Measurements from ENCODE around the gene DDX31.

The DDX31 gene

GRCh38 chr9:132672413-132672690, 2.6 kb upstream of the DDX31 start:
- Histone ChIP-seq H3K27ac (ENCODE audit: low read length) (no peak overlapping the region), H3K9me3 (ENCODE audit: insufficient read depth, low read depth, low read length) (no peaks in the 10 kb centered on the region), H3K4me3 (ENCODE audit: low read length) (peak overlapping the region; percentile 84), H3K36me3 (ENCODE audit: insufficient read depth, low read depth, low read length) (0 out of 2 replicates have a peak, but pooled peaks cover 3% of the 10 kb centered on the region), H3K27me3 (ENCODE audit: insufficient read depth, low read length) (no peaks in the 10 kb centered on the region), H3K9ac (ENCODE audit: low read depth, low read length) (peak overlapping the region; percentile 89; the same call in 1 of the 2 replicates), H3K4me1 (ENCODE audit: insufficient read depth, low read length) (peaks cover 21% of the 10 kb centered on the region; the same call in 1 of the 2 replicates)

DNA sequence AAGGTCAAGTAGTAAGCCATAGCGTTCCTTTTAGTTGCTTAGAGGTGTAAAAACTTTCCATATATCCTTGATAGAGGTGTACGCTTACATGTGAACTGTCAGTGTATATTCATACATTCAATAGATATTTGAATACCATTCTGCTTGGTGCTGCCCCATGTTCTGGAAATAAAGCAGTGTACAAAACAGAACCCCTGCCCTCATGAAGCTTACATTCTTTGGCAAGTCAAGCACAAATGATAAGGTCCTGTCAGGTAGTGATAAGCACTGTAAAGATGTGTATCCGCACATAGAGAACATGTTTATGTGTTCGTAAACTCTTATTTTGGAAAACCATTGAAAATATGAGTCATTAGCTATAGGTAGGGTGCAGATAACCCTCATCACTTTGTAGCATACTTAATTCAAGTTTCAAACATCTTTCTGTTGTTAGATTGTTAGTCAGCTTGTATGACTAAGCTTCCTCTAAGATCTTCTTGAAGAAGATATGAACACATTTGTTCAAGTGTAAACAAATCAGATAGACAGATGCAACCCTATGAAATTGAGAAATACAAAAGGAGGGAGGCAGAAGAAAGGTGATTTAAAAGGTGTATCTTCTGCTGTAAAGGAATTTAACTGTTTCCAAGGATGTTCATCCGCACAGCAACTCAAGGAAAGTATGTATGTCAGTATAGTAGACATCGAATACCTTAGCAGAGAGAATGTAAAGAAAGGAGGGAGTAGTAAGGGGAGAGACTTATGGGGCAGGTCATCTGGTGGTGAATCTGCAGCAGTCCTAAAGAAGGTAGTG, 2.0 kb upstream of the DDX31 start:
- peak overlapping the region; percentile 84 for H3K4me3 ChIP-seq (ENCODE audit: low read length)
- H3K27me3 ChIP-seq (ENCODE audit: insufficient read depth, low read length): no peaks in the 10 kb centered on the region
- H3K36me3 ChIP-seq (ENCODE audit: insufficient read depth, low read depth, low read length): 0 out of 2 replicates have a peak, but pooled peaks cover 3% of the 10 kb centered on the region
- no peak overlapping the region for H3K27ac ChIP-seq (ENCODE audit: low read length)
- H3K4me1 ChIP-seq (ENCODE audit: insufficient read depth, low read length): peaks cover 21% of the 10 kb centered on the region; the same call in 1 of the 2 replicates
- peak overlapping the region; percentile 89; the same call in 1 of the 2 replicates for H3K9ac ChIP-seq (ENCODE audit: low read depth, low read length)
- H3K9me3 ChIP-seq (ENCODE audit: insufficient read depth, low read depth, low read length): no peaks in the 10 kb centered on the region

DNA sequence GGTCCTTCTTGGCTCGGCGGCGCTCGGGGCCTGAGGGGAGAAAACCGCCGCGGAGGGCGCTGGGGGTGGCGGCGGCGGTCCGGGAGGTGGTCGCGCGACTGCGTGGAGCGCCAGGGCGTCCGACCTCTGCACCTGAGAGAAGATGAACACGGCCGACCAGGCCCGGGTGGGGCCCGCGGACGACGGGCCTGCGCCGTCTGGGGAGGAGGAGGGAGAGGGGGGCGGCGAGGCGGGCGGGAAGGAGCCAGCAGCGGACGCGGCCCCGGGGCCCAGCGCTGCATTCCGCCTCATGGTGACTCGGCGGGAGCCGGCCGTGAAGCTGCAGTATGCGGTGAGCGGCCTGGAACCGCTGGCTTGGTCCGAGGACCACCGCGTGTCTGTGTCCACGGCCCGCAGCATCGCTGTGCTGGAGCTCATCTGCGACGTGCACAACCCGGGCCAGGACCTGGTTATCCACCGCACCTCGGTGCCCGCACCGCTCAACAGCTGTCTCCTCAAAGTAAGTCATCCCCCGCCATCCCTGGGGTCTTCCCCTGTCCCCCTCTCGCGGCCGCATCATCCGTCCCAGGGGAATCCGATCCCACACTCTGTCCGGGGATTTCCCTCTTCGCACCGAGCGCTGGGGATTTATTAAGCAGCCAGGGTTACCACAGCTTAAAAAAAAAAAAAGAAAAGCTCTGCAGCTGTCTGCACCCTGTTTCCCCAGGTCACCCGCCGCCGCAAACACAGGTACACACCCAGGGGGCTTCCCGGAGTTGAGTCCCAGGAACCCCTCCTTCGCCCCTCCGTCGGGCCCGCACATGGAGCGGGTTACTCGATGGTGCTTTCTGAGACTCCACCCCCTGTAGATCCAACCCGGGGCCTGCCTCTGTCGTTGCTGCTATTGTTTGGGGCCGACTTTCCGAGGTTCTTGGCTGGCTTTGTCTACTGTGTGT, 941 bp upstream of the DDX31 start, which contains the start of gene GTF3C4:
GTF3C4 (plus strand) TSS at position 8 of the 935 bp plus-strand sequence; CDS start at position 143, 135 bp downstream.
- Histone ChIP-seq H3K27me3 (ENCODE audit: insufficient read depth, low read length) (no peaks in the 10 kb centered on the region), H3K9ac (ENCODE audit: low read depth, low read length) (peak within 1 kb of the TSS; percentile 89), H3K9me3 (ENCODE audit: insufficient read depth, low read depth, low read length) (no peaks in the 10 kb centered on the region), H3K4me3 (ENCODE audit: low read length) (peak within 1 kb of the TSS; percentile 84), H3K36me3 (ENCODE audit: insufficient read depth, low read depth, low read length) (peaks cover 7% of the 10 kb centered on the region; the same call in 1 of the 2 replicates), H3K4me1 (ENCODE audit: insufficient read depth, low read length) (peaks cover 21% of the 10 kb centered on the region; the same call in 1 of the 2 replicates), H3K27ac (ENCODE audit: low read length) (peak within 1 kb of the TSS; percentile 35)

DNA sequence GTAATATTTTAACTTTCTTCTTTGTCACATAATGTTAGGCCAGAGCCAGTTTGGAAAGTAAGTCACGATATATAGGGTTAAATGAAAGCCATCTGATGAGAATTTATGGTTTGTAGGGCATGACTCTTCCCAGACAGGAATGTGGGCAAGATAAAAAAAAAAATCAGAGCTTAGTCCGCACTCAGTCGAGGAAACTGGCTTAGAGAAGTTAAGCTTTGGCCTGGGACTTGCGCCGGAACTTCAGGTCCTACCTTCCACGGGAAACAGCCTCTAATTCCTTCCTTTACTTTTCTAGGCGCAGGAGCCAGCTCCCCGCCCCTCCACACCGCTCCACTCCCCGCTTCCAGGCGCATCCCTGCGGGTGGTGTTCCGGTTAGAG, 475 bp downstream of the DDX31 start:
- peaks cover 9% of the 10 kb centered on the region; the same call in 1 of the 2 replicates for H3K36me3 ChIP-seq (ENCODE audit: insufficient read depth, low read depth, low read length)
- peak overlapping the region; percentile 89 for H3K9ac ChIP-seq (ENCODE audit: low read depth, low read length)
- H3K27me3 ChIP-seq (ENCODE audit: insufficient read depth, low read length): no peaks in the 10 kb centered on the region
- peaks cover 24% of the 10 kb centered on the region; the same call in 1 of the 2 replicates for H3K4me1 ChIP-seq (ENCODE audit: insufficient read depth, low read length)
- no peaks in the 10 kb centered on the region for H3K9me3 ChIP-seq (ENCODE audit: insufficient read depth, low read depth, low read length)
- peak overlapping the region; percentile 35 for H3K27ac ChIP-seq (ENCODE audit: low read length)
- H3K4me3 ChIP-seq (ENCODE audit: low read length): peak overlapping the region; percentile 84

- H3K36me3 ChIP-seq (ENCODE audit: insufficient read depth, low read depth, low read length): peaks cover 40% of the 10 kb centered on the region
Observed at GRCh38 chr9:132663851-132664250, 5.9 kb downstream of the DDX31 start.

GRCh38 chr9:132663117-132663516, 6.7 kb downstream of the DDX31 start:
- H3K4me3 ChIP-seq (ENCODE audit: low read length): peak overlapping the region; percentile 44
- no peaks in the 10 kb centered on the region for H3K27me3 ChIP-seq (ENCODE audit: insufficient read depth, low read length)
- peaks cover 26% of the 10 kb centered on the region for H3K4me1 ChIP-seq (ENCODE audit: insufficient read depth, low read length)
- H3K36me3 ChIP-seq (ENCODE audit: insufficient read depth, low read depth, low read length): peaks cover 47% of the 10 kb centered on the region
- H3K9ac ChIP-seq (ENCODE audit: low read depth, low read length): peak overlapping the region; percentile 57; the same call in 1 of the 2 replicates
- no peak overlapping the region for H3K27ac ChIP-seq (ENCODE audit: low read length)
- no peaks in the 10 kb centered on the region for H3K9me3 ChIP-seq (ENCODE audit: insufficient read depth, low read depth, low read length)

More at GRCh38 chr9:132663851-132664250, 5.9 kb downstream of the DDX31 start:
- Histone ChIP-seq H3K27me3 (ENCODE audit: insufficient read depth, low read length) (no peaks in the 10 kb centered on the region), H3K9ac (ENCODE audit: low read depth, low read length) (no peak overlapping the region), H3K27ac (ENCODE audit: low read length) (no peak overlapping the region), H3K4me1 (ENCODE audit: insufficient read depth, low read length) (peaks cover 29% of the 10 kb centered on the region), H3K9me3 (ENCODE audit: insufficient read depth, low read depth, low read length) (no peaks in the 10 kb centered on the region), H3K4me3 (ENCODE audit: low read length) (no peak overlapping the region)

- Histone ChIP-seq H3K9ac (ENCODE audit: low read depth, low read length) (peak overlapping the region; percentile 57; the same call in 1 of the 2 replicates), H3K4me3 (ENCODE audit: low read length) (peak overlapping the region; percentile 44; the same call in 1 of the 2 replicates), H3K9me3 (ENCODE audit: insufficient read depth, low read depth, low read length) (no peaks in the 10 kb centered on the region), H3K36me3 (ENCODE audit: insufficient read depth, low read depth, low read length) (peaks cover 55% of the 10 kb centered on the region), H3K27ac (ENCODE audit: low read length) (no peak overlapping the region), H3K27me3 (ENCODE audit: insufficient read depth, low read length) (no peaks in the 10 kb centered on the region), H3K4me1 (ENCODE audit: insufficient read depth, low read length) (peaks cover 19% of the 10 kb centered on the region)
Observed at GRCh38 chr9:132662152-132662945, 7.4 kb downstream of the DDX31 start.

DNA sequence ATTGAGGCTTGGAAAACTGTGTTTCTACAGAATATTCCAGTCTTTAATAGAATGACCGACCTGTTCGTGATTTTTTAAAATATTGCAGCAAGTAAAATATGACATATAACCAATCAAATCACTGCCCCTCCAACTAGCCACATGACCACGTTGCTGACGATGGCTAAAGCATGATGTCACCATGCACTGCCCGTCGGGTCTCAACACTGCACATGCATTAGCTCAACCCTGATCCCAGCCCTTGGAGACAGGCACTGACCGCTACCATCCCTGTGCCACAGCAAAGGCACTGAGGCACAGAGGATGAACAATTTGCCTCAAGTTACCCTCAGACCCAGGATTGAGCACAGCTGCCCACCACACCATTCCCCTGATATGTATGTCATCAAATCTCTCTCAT, 13.5 kb downstream of the DDX31 start:
- no peak overlapping the region for H3K9ac ChIP-seq (ENCODE audit: low read depth, low read length)
- no peaks in the 10 kb centered on the region for H3K27me3 ChIP-seq (ENCODE audit: insufficient read depth, low read length)
- no peak overlapping the region for H3K27ac ChIP-seq (ENCODE audit: low read length)
- no peaks in the 10 kb centered on the region for H3K9me3 ChIP-seq (ENCODE audit: insufficient read depth, low read depth, low read length)
- H3K36me3 ChIP-seq (ENCODE audit: insufficient read depth, low read depth, low read length): peaks cover 71% of the 10 kb centered on the region
- H3K4me1 ChIP-seq (ENCODE audit: insufficient read depth, low read length): no peaks in the 10 kb centered on the region
- no peak overlapping the region for H3K4me3 ChIP-seq (ENCODE audit: low read length)

GRCh38 chr9:132651259-132651658, 18.5 kb downstream of the DDX31 start:
- Histone ChIP-seq H3K36me3 (ENCODE audit: insufficient read depth, low read depth, low read length) (peaks cover 73% of the 10 kb centered on the region), H3K4me3 (ENCODE audit: low read length) (no peak overlapping the region), H3K27ac (ENCODE audit: low read length) (no peak overlapping the region), H3K4me1 (ENCODE audit: insufficient read depth, low read length) (no peaks in the 10 kb centered on the region), H3K27me3 (ENCODE audit: insufficient read depth, low read length) (no peaks in the 10 kb centered on the region), H3K9ac (ENCODE audit: low read depth, low read length) (no peak overlapping the region), H3K9me3 (ENCODE audit: insufficient read depth, low read depth, low read length) (no peaks in the 10 kb centered on the region)

GRCh38 chr9:132648685-132649084, 21.1 kb downstream of the DDX31 start:
- Histone ChIP-seq H3K27ac (ENCODE audit: low read length) (no peak overlapping the region), H3K4me3 (ENCODE audit: low read length) (no peak overlapping the region), H3K9ac (ENCODE audit: low read depth, low read length) (no peak overlapping the region), H3K9me3 (ENCODE audit: insufficient read depth, low read depth, low read length) (no peaks in the 10 kb centered on the region), H3K36me3 (ENCODE audit: insufficient read depth, low read depth, low read length) (peaks cover 92% of the 10 kb centered on the region), H3K4me1 (ENCODE audit: insufficient read depth, low read length) (no peaks in the 10 kb centered on the region), H3K27me3 (ENCODE audit: insufficient read depth, low read length) (no peaks in the 10 kb centered on the region)

GRCh38 chr9:132648283-132648682, 21.5 kb downstream of the DDX31 start:
- no peak overlapping the region for H3K9ac ChIP-seq (ENCODE audit: low read depth, low read length)
- peaks cover 97% of the 10 kb centered on the region for H3K36me3 ChIP-seq (ENCODE audit: insufficient read depth, low read depth, low read length)
- H3K4me1 ChIP-seq (ENCODE audit: insufficient read depth, low read length): no peaks in the 10 kb centered on the region
- H3K9me3 ChIP-seq (ENCODE audit: insufficient read depth, low read depth, low read length): no peaks in the 10 kb centered on the region
- no peaks in the 10 kb centered on the region for H3K27me3 ChIP-seq (ENCODE audit: insufficient read depth, low read length)
- H3K27ac ChIP-seq (ENCODE audit: low read length): no peak overlapping the region
- no peak overlapping the region for H3K4me3 ChIP-seq (ENCODE audit: low read length)

Measured in iPS-20b (cell line).